MCF 10A (cell line): Measurements from ENCODE around the gene DISP3. TPM values are rescaled to one million over a fixed set of nuclear protein-coding genes. Genes with fewer than 3 reads are reported as not detected.

Experiments
- BruUV-seq: library from RNA; stranded (reverse); fragments of 400-500 nt; replicated peaks from 2 replicates; lab custom pipeline; 2021; lab: Mats Ljungman, UMichigan
- CTCF ChIA-PET: fragments of 300-600 bp; sonication (Branson Sonifier 250); formaldehyde crosslinking; extraction: SDS; loops from one replicate; lab custom pipeline; 2021; ENCODE audit warnings: antibody characterized with exemption, inconsistent platforms; lab: Yijun Ruan, JAX
- POLR2A ChIA-PET: fragments of 300-600, 350-650 bp; sonication (Branson Sonifier 250); formaldehyde crosslinking; extraction: SDS; loops from one replicate; lab custom pipeline; 2020; ENCODE audit warnings: antibody characterized with exemption, inconsistent platforms; lab: Yijun Ruan, JAX
- DNase-seq: peaks from one replicate; pipeline ENCODE4 v3.0.0-alpha.2; 2018; ENCODE audit not compliant: unreplicated experiment
- H3K27ac Mint-ChIP-seq: one replicate; pipeline ENCODE4 v1.8.0; 2022; ENCODE audit warnings: mild to moderate bottlenecking, low read depth, mixed read lengths; ENCODE audit not compliant: unreplicated experiment
- H3K27me3 Mint-ChIP-seq: one replicate; pipeline ENCODE4 v1.8.0; 2022; ENCODE audit warnings: mixed read lengths; ENCODE audit not compliant: insufficient read depth, unreplicated experiment
- H3K36me3 Mint-ChIP-seq: one replicate; pipeline ENCODE4 v1.8.0; 2022; ENCODE audit warnings: mild to moderate bottlenecking, moderate library complexity, mixed read lengths; ENCODE audit not compliant: insufficient read depth, unreplicated experiment
- H3K4me1 Mint-ChIP-seq: one replicate; pipeline ENCODE4 v1.8.0; 2022; ENCODE audit warnings: mixed read lengths; ENCODE audit not compliant: insufficient read depth, unreplicated experiment
- H3K4me3 Mint-ChIP-seq: one replicate; pipeline ENCODE4 v1.8.0; 2022; ENCODE audit warnings: mild to moderate bottlenecking, moderate library complexity, mixed read lengths; ENCODE audit not compliant: unreplicated experiment
- H3K9me3 Mint-ChIP-seq: one replicate; pipeline ENCODE4 v1.8.0; 2022; ENCODE audit warnings: mixed read lengths; ENCODE audit not compliant: unreplicated experiment
- CTCF ChIP-seq: fragments of 200-600 bp; IDR thresholded peaks from one replicate; pipeline ENCODE4 v1.8.0; 2022; ENCODE audit warnings: antibody characterized with exemption, mild to moderate bottlenecking; ENCODE audit not compliant: unreplicated experiment
- intact Hi-C: fragments of 100-400 bp; cut with micrococcal nuclease; formaldehyde crosslinking; loops from 2 replicates; pipeline ENCODE4 v1.14.1; 2022
- total RNA-seq: library from RNA; stranded (reverse); gene quantifications from 2 replicates; pipeline ENCODE4 v1.2.3, GENCODE V29; 2022

DISP3 gene
- total RNA-seq, 1 experiment from 2014 or later: 0.09 TPM

- ChIA-PET CTCF (no interaction called here), POLR2A (no interaction called here)
- BruUV-seq: no TSS peak
- no peaks in the 10 kb centered on the region for H3K36me3 Mint-ChIP-seq
- no peak overlapping the region for H3K27ac Mint-ChIP-seq
- intact Hi-C loops: no loop called here
- no peak for TF ChIP-seq CTCF
- no peaks in the 10 kb centered on the region for H3K9me3 Mint-ChIP-seq
- no peak for DNase-seq
- peaks cover 4% of the 10 kb centered on the region for H3K4me1 Mint-ChIP-seq
- no peak overlapping the region for H3K4me3 Mint-ChIP-seq
- H3K27me3 Mint-ChIP-seq: peaks cover 8% of the 10 kb centered on the region
Observed at GRCh38 chr1:11535316-11535715, 56.4 kb downstream of the DISP3 start.

GRCh38 chr1:11535761-11536572, 57.0 kb downstream of the DISP3 start:
- DNase-seq: no peak
- TF ChIP-seq CTCF: no peak
- H3K9me3 Mint-ChIP-seq: no peaks in the 10 kb centered on the region

GRCh38 chr1:11536573-11537379, 57.8 kb downstream of the DISP3 start:
- TF ChIP-seq CTCF: no peak
- Mint-ChIP-seq H3K36me3 (no peaks in the 10 kb centered on the region), H3K9me3 (no peaks in the 10 kb centered on the region), H3K27ac (no peak overlapping the region), H3K27me3 (peaks cover 22% of the 10 kb centered on the region), H3K4me3 (no peak overlapping the region), H3K4me1 (no peaks in the 10 kb centered on the region)
- BruUV-seq: no TSS peak
- DNase-seq: no peak
- POLR2A ChIA-PET: no interaction called here
- intact Hi-C loops: no loop called here
- CTCF ChIA-PET: interaction anchor here (0.6 kb wide), 1 partner anchor 85 kb away, joined by 3 read pairs; no protein-coding TSS in a partner anchor

More at GRCh38 chr1:11535761-11536572, 57.0 kb downstream of the DISP3 start:
- no peak overlapping the region for H3K4me3 Mint-ChIP-seq
- ChIA-PET POLR2A (no interaction called here), CTCF (no interaction called here)
- peaks cover 2% of the 10 kb centered on the region for H3K4me1 Mint-ChIP-seq
- no TSS peak for BruUV-seq
- no peak overlapping the region for H3K27ac Mint-ChIP-seq
- no peaks in the 10 kb centered on the region for H3K36me3 Mint-ChIP-seq
- peaks cover 14% of the 10 kb centered on the region for H3K27me3 Mint-ChIP-seq
- intact Hi-C loops: no loop called here

- Mint-ChIP-seq H3K4me1 (no peaks in the 10 kb centered on the region), H3K27ac (no peak overlapping the region), H3K27me3 (peaks cover 28% of the 10 kb centered on the region), H3K9me3 (no peaks in the 10 kb centered on the region), H3K4me3 (no peak overlapping the region), H3K36me3 (no peaks in the 10 kb centered on the region)
- no peak for TF ChIP-seq CTCF
- BruUV-seq: no TSS peak
- intact Hi-C loops: no loop called here
- ChIA-PET POLR2A (no interaction called here), CTCF (interaction anchor here (0.6 kb wide), 1 partner anchor 84 kb away, joined by 3 read pairs; no protein-coding TSS in a partner anchor)
- no peak for DNase-seq
Observed at GRCh38 chr1:11537380-11537764, 58.4 kb downstream of the DISP3 start.
